ENCODE data around the gene SPDYE5. TPM values are rescaled to one million over a fixed set of nuclear protein-coding genes. Genes with fewer than 3 reads are reported as not detected.

The SPDYE5 gene
- total RNA-seq, 1 experiment from 2014 or later: 0.10 TPM

DNA sequence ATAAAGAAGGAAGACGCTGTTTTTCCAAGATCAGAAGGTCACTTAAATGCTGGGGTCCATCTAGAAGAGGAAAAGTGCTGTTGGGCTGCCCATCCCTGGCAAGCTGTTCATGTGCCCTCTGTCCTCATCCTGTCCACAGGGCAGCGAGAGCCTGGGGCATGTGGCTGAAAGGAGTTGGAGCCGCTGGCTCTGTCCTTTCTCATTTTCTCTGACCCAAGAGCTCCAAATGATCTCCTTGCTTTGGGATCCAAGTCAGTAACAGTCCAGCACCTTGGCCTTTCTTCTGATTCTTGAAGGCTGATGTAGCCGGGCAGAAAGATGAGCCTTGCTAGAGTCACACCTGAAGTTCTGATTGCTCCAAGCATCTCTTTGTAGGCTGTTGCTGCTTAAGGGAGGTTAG lies 44.4 kb downstream of the SPDYE5 start:
- DNase-seq (ENCODE audit: extremely low read depth, low read depth): no peak

DNA sequence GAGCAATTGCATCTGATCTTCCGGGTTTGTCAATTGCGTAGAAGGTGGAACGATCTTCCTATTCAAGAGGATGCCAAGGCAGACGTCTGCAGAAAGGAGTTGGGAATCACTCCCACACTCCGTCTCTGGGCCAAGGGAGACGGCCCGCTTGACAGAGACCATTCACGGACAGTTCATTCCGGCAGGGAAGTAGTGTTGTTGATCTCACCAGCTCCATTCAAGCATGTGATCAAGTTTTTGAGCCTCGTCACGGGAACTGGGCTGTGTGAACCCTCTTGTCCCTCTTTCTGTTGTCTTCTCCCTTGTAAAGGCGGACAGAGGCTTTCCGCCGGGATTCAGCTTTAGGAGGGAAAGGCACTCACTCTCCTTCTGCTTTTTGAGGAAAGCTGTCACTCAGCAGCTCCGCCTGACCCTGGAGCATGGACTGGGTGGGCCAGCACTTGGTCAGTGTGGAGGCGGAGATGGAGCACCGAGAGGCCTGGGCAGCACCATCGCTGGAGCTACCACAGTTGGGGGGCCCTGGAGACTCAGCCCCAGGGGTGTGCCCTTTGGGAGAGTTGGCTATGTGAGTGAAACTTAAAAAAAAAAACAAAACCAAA lies 44.9 kb downstream of the SPDYE5 start:
- no peak for DNase-seq (ENCODE audit: extremely low read depth, low read depth)

DNA sequence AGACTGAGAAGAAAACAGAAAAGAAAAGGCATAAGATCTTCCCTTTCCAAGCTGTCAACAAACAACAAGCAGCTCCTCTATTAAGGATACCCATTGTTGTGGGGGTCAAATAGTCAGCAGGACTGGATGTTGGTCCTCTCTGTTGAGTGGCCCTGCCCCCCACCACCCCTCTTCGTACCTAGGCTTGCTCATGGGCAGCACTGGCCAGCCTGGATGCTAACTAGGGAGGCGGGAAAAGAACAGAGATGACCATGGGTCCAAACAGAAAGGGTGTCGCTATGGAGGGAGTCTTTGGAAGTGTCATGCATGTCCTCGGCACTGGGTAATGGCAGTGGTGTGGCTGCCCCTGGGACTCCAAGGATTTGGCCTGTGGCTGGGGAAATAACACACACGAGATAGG lies 45.6 kb downstream of the SPDYE5 start:
- no peak for DNase-seq (ENCODE audit: extremely low read depth, low read depth)

DNA sequence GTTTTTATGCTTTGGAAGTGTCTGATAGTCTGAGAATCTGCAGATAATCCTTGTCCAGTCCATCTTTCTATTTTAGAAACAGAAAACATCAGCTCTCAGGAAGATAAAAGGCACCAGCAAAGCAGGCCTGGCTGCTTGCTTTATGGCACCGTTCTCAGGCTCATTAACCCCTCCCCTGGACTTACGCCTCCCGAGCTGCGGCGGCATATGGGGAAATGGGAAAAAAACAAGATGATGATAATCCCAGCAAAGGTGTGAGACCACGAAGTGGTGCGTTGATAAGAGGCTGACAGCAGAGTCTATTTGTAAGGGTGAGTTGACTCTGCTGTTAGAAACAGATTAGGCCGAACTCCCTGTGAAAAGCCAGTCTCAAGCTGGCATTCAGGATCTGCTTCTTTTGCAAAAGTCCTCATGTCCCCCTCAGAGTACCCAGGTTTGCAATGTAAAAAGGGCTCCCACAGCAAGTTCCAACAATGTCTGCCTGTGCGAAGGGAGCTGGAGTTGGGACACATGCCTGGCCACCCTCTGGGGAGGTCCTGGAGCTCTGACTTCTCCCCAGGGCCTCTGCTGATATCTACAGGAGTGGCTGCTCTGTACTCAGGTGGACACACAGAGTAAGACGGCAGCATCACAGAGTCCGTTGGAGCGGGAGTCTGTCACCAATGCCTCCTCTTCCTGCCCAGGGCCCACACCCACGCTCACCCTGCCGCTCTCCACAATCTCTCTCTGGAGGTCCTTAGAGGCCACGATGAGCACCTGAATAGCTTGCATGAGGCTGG lies 54.3 kb downstream of the SPDYE5 start:
- no peak for DNase-seq (ENCODE audit: extremely low read depth, low read depth)

Small RNA genes lying within 50 kb of the gene (small RNA-seq; reads per million reads assigned to genes)
- 0 reads per million in 2 experiments for gene AC211429.1
- gene RF00019: 0 reads per million in 2 experiments

Other genes starting within 250 kb of the SPDYE5 start
- gene TRIM73, start 96.7 kb upstream of the SPDYE5 start, total RNA-seq (2014; rRNA removed; shearing (Covaris generic)): 0.78 and 1.4 TPM in 2 replicates
- 8.8 and 10.0 TPM in 2 replicates for gene POM121C, start 6.0 kb upstream of the SPDYE5 start, total RNA-seq (2014; rRNA removed; shearing (Covaris generic))
- gene HIP1, start 246.6 kb downstream of the SPDYE5 start, total RNA-seq (2014; rRNA removed; shearing (Covaris generic)): 8.1 and 8.8 TPM in 2 replicates

Data from NCI-H460 (cell line).